ENCODE data around the gene RNF26.

DNA sequence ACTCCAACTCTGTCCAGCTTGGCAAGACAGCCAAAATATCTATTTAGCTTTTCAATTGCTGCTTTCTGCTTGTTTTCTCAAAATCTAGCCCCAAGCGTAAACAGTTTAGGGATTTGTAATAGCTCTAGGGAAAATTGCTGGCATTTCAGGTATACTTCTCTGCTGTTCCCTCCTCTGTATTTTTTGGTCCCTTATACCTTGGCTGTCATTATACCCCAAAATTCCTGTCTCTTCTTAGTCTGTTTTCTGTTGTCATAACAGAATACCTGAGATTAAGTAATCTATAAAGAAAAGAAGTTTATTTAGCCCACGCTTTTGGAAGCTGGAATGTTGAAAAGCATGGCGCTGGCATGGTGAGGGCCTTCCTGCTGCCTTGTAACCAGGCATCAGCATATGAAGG lies 40.9 kb upstream of the RNF26 start:
- TF ChIP-seq, protein P1, sequence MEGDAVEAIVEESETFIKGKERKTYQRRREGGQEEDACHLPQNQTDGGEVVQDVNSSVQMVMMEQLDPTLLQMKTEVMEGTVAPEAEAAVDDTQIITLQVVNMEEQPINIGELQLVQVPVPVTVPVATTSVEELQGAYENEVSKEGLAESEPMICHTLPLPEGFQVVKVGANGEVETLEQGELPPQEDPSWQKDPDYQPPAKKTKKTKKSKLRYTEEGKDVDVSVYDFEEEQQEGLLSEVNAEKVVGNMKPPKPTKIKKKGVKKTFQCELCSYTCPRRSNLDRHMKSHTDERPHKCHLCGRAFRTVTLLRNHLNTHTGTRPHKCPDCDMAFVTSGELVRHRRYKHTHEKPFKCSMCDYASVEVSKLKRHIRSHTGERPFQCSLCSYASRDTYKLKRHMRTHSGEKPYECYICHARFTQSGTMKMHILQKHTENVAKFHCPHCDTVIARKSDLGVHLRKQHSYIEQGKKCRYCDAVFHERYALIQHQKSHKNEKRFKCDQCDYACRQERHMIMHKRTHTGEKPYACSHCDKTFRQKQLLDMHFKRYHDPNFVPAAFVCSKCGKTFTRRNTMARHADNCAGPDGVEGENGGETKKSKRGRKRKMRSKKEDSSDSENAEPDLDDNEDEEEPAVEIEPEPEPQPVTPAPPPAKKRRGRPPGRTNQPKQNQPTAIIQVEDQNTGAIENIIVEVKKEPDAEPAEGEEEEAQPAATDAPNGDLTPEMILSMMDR (IDR thresholded peaks at IDR 0.05 in 2 of 3, conservative IDR thresholded peaks at IDR 0.05 in 1 of 3; ENCODE audit: borderline replicate concordance in 1 of 3, insufficient read depth in 1 of 3, low read depth in 2 of 3, low read length in 2 of 3) = no peak
- TF ChIP-seq POLR2AphosphoS5 (IDR thresholded peaks at IDR 0.05; ENCODE audit: low read depth, low read length) (no peak), EZH2phosphoT487 (IDR thresholded peaks at IDR 0.05; ENCODE audit: borderline replicate concordance) (no peak), RAD21 (IDR thresholded peaks at IDR 0.05; ENCODE audit: low read depth) (no peak), FOSL1 (IDR thresholded peaks at IDR 0.05; ENCODE audit: low read depth) (no peak), POLR2A (IDR thresholded peaks at IDR 0.05; ENCODE audit: borderline replicate concordance, extremely low read depth, insufficient read depth, insufficient read length) (no peak), JUND (IDR thresholded peaks at IDR 0.05) (no peak), SRF (IDR thresholded peaks at IDR 0.05; ENCODE audit: low read depth) (no peak)
- TF ChIP-seq, protein P2, sequence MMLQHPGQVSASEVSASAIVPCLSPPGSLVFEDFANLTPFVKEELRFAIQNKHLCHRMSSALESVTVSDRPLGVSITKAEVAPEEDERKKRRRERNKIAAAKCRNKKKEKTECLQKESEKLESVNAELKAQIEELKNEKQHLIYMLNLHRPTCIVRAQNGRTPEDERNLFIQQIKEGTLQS (IDR thresholded peaks at IDR 0.05) = no peak

Data from HCT116 (cell line).